ENCODE data around the gene C1R. TPM values are rescaled to one million over a fixed set of nuclear protein-coding genes. Genes with fewer than 3 reads are reported as not detected.

C1R gene
- total RNA-seq, 1 experiment from 2014 or later = 1.3 TPM

DNA sequence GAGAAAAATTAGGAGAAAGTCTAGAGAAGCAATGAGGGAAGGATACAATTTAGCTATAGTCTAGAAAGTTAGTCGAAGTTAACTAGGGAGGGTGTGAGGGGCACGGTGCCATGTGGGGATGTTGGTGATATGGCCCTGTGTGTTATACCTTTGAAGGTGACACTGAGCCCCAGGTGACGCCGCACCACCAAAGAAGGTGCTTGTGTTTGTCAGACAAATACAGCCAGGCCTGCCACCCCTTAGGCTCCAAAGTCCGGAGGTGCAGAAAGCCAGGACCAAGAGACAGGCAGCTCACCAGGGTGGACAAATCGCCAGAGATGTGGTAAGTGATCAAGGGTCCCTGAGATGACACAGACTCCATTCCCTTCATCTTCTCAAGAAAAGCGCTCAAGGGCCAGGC, 30.6 kb downstream of the C1R start:
- no peak for TF ChIP-seq SIN3A (IDR thresholded peaks at IDR 0.05; ENCODE audit: borderline replicate concordance, insufficient read depth, low read depth, low read length)
- TF ChIP-seq TCF7L2 (IDR thresholded peaks at IDR 0.05; ENCODE audit: low read depth, low read length) = no peak
- no peak for TF ChIP-seq POLR2AphosphoS5 (IDR thresholded peaks at IDR 0.05; ENCODE audit: low read depth, low read length)
- TF ChIP-seq, protein P1, sequence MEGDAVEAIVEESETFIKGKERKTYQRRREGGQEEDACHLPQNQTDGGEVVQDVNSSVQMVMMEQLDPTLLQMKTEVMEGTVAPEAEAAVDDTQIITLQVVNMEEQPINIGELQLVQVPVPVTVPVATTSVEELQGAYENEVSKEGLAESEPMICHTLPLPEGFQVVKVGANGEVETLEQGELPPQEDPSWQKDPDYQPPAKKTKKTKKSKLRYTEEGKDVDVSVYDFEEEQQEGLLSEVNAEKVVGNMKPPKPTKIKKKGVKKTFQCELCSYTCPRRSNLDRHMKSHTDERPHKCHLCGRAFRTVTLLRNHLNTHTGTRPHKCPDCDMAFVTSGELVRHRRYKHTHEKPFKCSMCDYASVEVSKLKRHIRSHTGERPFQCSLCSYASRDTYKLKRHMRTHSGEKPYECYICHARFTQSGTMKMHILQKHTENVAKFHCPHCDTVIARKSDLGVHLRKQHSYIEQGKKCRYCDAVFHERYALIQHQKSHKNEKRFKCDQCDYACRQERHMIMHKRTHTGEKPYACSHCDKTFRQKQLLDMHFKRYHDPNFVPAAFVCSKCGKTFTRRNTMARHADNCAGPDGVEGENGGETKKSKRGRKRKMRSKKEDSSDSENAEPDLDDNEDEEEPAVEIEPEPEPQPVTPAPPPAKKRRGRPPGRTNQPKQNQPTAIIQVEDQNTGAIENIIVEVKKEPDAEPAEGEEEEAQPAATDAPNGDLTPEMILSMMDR (IDR thresholded peaks at IDR 0.05) = no peak
- TF ChIP-seq, protein P2, sequence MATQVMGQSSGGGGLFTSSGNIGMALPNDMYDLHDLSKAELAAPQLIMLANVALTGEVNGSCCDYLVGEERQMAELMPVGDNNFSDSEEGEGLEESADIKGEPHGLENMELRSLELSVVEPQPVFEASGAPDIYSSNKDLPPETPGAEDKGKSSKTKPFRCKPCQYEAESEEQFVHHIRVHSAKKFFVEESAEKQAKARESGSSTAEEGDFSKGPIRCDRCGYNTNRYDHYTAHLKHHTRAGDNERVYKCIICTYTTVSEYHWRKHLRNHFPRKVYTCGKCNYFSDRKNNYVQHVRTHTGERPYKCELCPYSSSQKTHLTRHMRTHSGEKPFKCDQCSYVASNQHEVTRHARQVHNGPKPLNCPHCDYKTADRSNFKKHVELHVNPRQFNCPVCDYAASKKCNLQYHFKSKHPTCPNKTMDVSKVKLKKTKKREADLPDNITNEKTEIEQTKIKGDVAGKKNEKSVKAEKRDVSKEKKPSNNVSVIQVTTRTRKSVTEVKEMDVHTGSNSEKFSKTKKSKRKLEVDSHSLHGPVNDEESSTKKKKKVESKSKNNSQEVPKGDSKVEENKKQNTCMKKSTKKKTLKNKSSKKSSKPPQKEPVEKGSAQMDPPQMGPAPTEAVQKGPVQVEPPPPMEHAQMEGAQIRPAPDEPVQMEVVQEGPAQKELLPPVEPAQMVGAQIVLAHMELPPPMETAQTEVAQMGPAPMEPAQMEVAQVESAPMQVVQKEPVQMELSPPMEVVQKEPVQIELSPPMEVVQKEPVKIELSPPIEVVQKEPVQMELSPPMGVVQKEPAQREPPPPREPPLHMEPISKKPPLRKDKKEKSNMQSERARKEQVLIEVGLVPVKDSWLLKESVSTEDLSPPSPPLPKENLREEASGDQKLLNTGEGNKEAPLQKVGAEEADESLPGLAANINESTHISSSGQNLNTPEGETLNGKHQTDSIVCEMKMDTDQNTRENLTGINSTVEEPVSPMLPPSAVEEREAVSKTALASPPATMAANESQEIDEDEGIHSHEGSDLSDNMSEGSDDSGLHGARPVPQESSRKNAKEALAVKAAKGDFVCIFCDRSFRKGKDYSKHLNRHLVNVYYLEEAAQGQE (IDR thresholded peaks at IDR 0.05; ENCODE audit: insufficient read depth in 1 of 2, low read depth in 2 of 2, low read length in 1 of 2) = no peak
- ATAC-seq (no peak), DNase-seq (ENCODE audit: low read depth, low spot score) (no peak)
- no peaks in the 10 kb centered on the region for H3K36me3 ChIP-seq (ENCODE audit: control insufficient read depth, insufficient read depth, low read length)
- H3K27me3 ChIP-seq (ENCODE audit: control insufficient read depth, insufficient read depth, low read length) = no peaks in the 10 kb centered on the region
- intact Hi-C loops (cut with micrococcal nuclease; ENCODE audit: unreplicated experiment) = no loop called here
- no peaks in the 10 kb centered on the region for H3K9me3 ChIP-seq (ENCODE audit: control insufficient read depth, insufficient read depth, low read depth, low read length)
- POLR2A ChIA-PET = no interaction called here
- in situ Hi-C loops (cut with HindIII; ENCODE audit: low pct_unique_long_range_greater_than_20kb, low sequenced_read_pairs) = no loop called here
- BruUV-seq (replicated peaks) = no TSS peak
- H3K4me1 ChIP-seq (ENCODE audit: control insufficient read depth, insufficient read depth, low read length) = no peaks in the 10 kb centered on the region
- H3K27ac ChIP-seq (ENCODE audit: low read length) = no peak overlapping the region
- CTCF ChIA-PET = no interaction called here
- H3K4me3 ChIP-seq (ENCODE audit: low read depth in 2 of 2, low read length in 2 of 2) = no peak overlapping the region

DNA sequence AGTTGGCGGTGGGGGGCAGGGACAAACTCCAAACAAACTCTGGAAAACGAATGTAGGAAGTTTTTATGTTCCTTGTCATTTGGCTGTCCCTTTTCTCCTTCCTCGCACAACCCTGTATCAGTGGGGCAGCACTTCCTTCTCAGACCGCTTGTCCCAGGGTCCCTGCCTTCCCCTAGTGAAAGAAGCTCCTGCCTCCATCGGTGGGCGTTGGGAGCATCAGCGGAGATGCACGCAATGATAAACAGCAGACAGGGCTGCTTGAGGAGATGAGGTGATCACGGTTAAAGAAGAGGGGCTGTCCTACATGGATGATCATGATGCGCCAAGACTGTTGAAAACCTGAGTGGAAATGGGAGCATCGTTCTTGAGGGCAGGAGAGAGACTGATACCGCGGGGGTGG, 31.1 kb downstream of the C1R start:
- POLR2A ChIA-PET = no interaction called here

More for the DNA sequence above, 31.1 kb downstream of the C1R start:
- CTCF ChIA-PET = interaction anchor here (1.2 kb wide), 1 partner anchor 48 kb away, joined by 4 read pairs; the partner anchor contains the start of gene C1RL
- no peaks in the 10 kb centered on the region for H3K9me3 ChIP-seq (ENCODE audit: control insufficient read depth, insufficient read depth, low read depth, low read length)
- H3K4me1 ChIP-seq (ENCODE audit: control insufficient read depth, insufficient read depth, low read length) = no peaks in the 10 kb centered on the region
- H3K4me3 ChIP-seq (ENCODE audit: low read depth in 2 of 2, low read length in 2 of 2) = no peak overlapping the region
- in situ Hi-C loops (cut with HindIII; ENCODE audit: low pct_unique_long_range_greater_than_20kb, low sequenced_read_pairs) = no loop called here
- H3K36me3 ChIP-seq (ENCODE audit: control insufficient read depth, insufficient read depth, low read length) = no peaks in the 10 kb centered on the region
- ATAC-seq (no peak), DNase-seq (ENCODE audit: low read depth, low spot score) (no peak)
- intact Hi-C loops (cut with micrococcal nuclease; ENCODE audit: unreplicated experiment) = no loop called here
- no TSS peak for BruUV-seq (replicated peaks)
- H3K27me3 ChIP-seq (ENCODE audit: control insufficient read depth, insufficient read depth, low read length) = no peaks in the 10 kb centered on the region
- no peak for TF ChIP-seq POLR2AphosphoS5 (IDR thresholded peaks at IDR 0.05; ENCODE audit: low read depth, low read length)
- no peak for TF ChIP-seq SIN3A (IDR thresholded peaks at IDR 0.05; ENCODE audit: borderline replicate concordance, insufficient read depth, low read depth, low read length)
- TF ChIP-seq, protein P2 (IDR thresholded peaks at IDR 0.05; ENCODE audit: insufficient read depth in 1 of 2, low read depth in 2 of 2, low read length in 1 of 2) = no peak
- TF ChIP-seq TCF7L2 (IDR thresholded peaks at IDR 0.05; ENCODE audit: low read depth, low read length) = no peak
- TF ChIP-seq, protein P1 (IDR thresholded peaks at IDR 0.05) = no peak
- H3K27ac ChIP-seq (ENCODE audit: low read length) = no peak overlapping the region

All from Panc1 (cell line).